SK-N-SH treated with all-trans-retinoic acid at 6 μM for 48 hours (cell line): ENCODE measurements around the gene CDH4.

Experiments used
- ARNTL ChIP-seq: fragments of 450-650 bp; formaldehyde crosslinking; IDR thresholded peaks from 2 replicates; pipeline ENCODE4 v1.5.0; 2020; ENCODE audit warnings: low read depth, mild to moderate bottlenecking, moderate library complexity, borderline replicate concordance
- BACH2 ChIP-seq: fragments of 250-450 bp; sonication (Bioruptor Pico); IDR thresholded peaks from 2 replicates; pipeline ENCODE4 v1.9.0; 2021; ENCODE audit warnings: mild to moderate bottlenecking, borderline replicate concordance
- CREB5 ChIP-seq: fragments of 250-450 bp; sonication (Bioruptor Pico); IDR thresholded peaks from 2 replicates; pipeline ENCODE4 v1.5.1; 2020; ENCODE audit warnings: low read depth, mild to moderate bottlenecking, moderate library complexity
- CSDC2 ChIP-seq: fragments of 250-450 bp; sonication (Bioruptor Pico); IDR thresholded peaks from 2 replicates; pipeline ENCODE4 v1.5.0; 2020; ENCODE audit warnings: mild to moderate bottlenecking, moderate library complexity
- OSR1 ChIP-seq: fragments of 250-450 bp; sonication (Bioruptor Pico); IDR thresholded peaks from 2 replicates; pipeline ENCODE4 v1.8.0; 2022; ENCODE audit warnings: moderate library complexity, mild to moderate bottlenecking, inconsistent platforms
- PATZ1 ChIP-seq: fragments of 250-450 bp; sonication (Bioruptor Pico); IDR thresholded peaks from 2 replicates; pipeline ENCODE4 v1.8.0; 2020; ENCODE audit warnings: mild to moderate bottlenecking, moderate library complexity, borderline replicate concordance
- POU6F1 ChIP-seq: fragments of 250-450 bp; sonication (Bioruptor Pico); IDR thresholded peaks from 2 replicates; pipeline ENCODE4 v1.8.0; 2021; ENCODE audit warnings: low read depth, mild to moderate bottlenecking, moderate library complexity, borderline replicate concordance
- PPARA ChIP-seq: fragments of 250-450 bp; sonication (Bioruptor Pico); IDR thresholded peaks from 2 replicates; pipeline ENCODE4 v1.5.0; 2020; ENCODE audit warnings: mild to moderate bottlenecking, borderline replicate concordance
- RARB ChIP-seq: fragments of 250-450 bp; sonication (Bioruptor Pico); IDR thresholded peaks from 2 replicates; pipeline ENCODE4 v1.8.0; 2021; ENCODE audit warnings: mild to moderate bottlenecking, moderate library complexity
- SNAI2 ChIP-seq: fragments of 250-450 bp; sonication (Bioruptor Pico); IDR thresholded peaks from 2 replicates; pipeline ENCODE4 v1.5.0; 2020; ENCODE audit warnings: mild to moderate bottlenecking, moderate library complexity
- TOX ChIP-seq: fragments of 250-450 bp; sonication (Bioruptor Pico); IDR thresholded peaks from 2 replicates; pipeline ENCODE4 v1.8.0; 2021; ENCODE audit warnings: mild to moderate bottlenecking, moderate library complexity, borderline replicate concordance
- ZFP30 ChIP-seq: fragments of 450-650 bp; formaldehyde crosslinking; IDR thresholded peaks from 2 replicates; pipeline ENCODE4 v1.5.0; 2022; ENCODE audit warnings: mild to moderate bottlenecking, moderate library complexity
- ZNF70 ChIP-seq: fragments of 450-650 bp; formaldehyde crosslinking; IDR thresholded peaks from 2 replicates; pipeline ENCODE4 v1.5.0; 2020; ENCODE audit warnings: mild to moderate bottlenecking, moderate library complexity

- TF ChIP-seq ZNF70 (CRISPR knock-in tag) (no peak), TOX (CRISPR knock-in tag) (no peak), ZFP30 (CRISPR knock-in tag) (no peak), RARB (CRISPR knock-in tag) (no peak), SNAI2 (no peak), CSDC2 (CRISPR knock-in tag) (no peak), PATZ1 (no peak), PPARA (CRISPR knock-in tag) (no peak), POU6F1 (CRISPR knock-in tag) (no peak), ARNTL (CRISPR knock-in tag) (no peak), OSR1 (CRISPR knock-in tag) (no peak), CREB5 (CRISPR knock-in tag) (no peak), BACH2 (CRISPR knock-in tag) (no peak)
Observed at GRCh38 chr20:61556111-61556510, 304.1 kb downstream of the CDH4 start.
